ENCODE measurements around the gene CDCA7.
"Not testable (repeated sequence)": the region's sequence is repeated elsewhere in the genome, so short reads cannot be mapped to it uniquely, and the experiment has no call there.

GRCh38 chr2:173385534-173385933, 30.9 kb downstream of the CDCA7 start:
- not testable (repeated sequence) for TF ChIP-seq CTCF, POLR2A, POLR2AphosphoS5 (IDR thresholded peaks at IDR 0.05)
